Nephron progenitor cell (in vitro differentiated cells): ENCODE measurements around the gene TMEM53.
A peak's percentile ranks its signal among the peaks of the same experiment; 100 is the strongest.

Experiments
- DNase-seq: peaks from one replicate; pipeline ENCODE4 v3.0.0; 2021
- H3K27ac Mint-ChIP-seq: 2 replicates; pipeline ENCODE4 v1.8.0; 2021; ENCODE audit warnings: mild to moderate bottlenecking, moderate library complexity, mixed read lengths
- H3K27me3 Mint-ChIP-seq: 2 replicates; pipeline ENCODE4 v1.8.0; 2021; ENCODE audit warnings: mild to moderate bottlenecking, low read depth, mixed read lengths; ENCODE audit not compliant: poor library complexity
- H3K36me3 Mint-ChIP-seq: 2 replicates; pipeline ENCODE4 v1.8.0; 2021; ENCODE audit warnings: low read depth, mixed read lengths
- H3K4me1 Mint-ChIP-seq: 2 replicates; pipeline ENCODE4 v1.8.0; 2021; ENCODE audit warnings: mixed read lengths
- H3K4me3 Mint-ChIP-seq: 2 replicates; pipeline ENCODE4 v1.8.0; 2021; ENCODE audit warnings: mild to moderate bottlenecking, moderate library complexity, mixed read lengths
- H3K9me3 Mint-ChIP-seq: 2 replicates; pipeline ENCODE4 v1.8.0; 2021; ENCODE audit warnings: mild to moderate bottlenecking, moderate library complexity, mixed read lengths
- TF ChIP-seq, protein P1 (sequence below): fragments of 200-600 bp; sonication (generic); IDR thresholded peaks from 2 replicates; pipeline ENCODE4 v1.5.0; 2021; ENCODE audit warnings: antibody characterized with exemption

The TMEM53 gene

DNA sequence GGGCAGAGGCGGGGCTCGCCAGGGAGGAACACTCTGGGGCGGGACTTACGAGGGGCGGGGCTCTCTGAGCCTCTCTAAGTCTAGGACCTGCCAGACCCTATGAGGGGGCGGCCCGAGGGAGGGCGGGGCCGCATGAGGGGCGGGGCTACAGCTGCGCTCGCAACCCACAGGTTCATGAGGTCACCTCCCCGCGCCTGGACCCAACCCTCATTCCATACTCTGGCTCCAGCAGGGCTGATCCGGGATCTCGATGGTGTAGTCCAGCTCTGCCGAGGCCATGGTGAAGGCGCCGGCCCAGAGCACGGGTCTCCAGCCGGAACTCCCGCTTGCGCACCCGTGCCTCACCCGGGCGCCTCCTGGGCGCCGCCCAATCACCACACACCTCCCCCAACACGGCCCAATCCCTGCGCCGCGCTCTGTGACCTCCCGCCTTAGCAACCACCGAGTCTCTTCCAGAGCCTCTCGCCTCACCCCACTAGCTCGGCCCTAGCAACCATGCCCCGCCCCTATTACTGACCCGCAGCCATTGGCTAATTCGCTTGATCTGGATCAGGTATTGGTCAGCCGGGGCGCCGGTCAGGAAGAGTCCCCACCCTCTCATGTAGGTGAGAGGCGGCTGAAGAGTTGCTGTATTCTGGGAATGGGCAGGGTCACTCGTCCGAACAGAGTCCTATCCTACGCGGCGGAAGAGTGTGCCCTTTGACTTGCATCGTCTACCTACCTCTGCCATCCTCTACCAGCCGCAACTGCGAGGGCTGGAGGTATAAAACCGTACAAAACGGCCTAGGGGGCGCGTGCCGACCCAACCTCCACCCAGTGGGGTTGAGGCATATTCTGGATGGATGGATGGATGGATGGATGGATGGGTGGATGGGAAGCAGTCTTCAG is at the start of gene TMEM53, which contains the start of gene ARMH1:
Gene TMEM53, minus strand, starts transcription at position 369 of the 888 bp plus-strand sequence. Its CDS starts 90 bp downstream, at position 279.
Gene ARMH1, plus strand, starts transcription at position 602 of the 888 bp plus-strand sequence. CDS start 14,984 bp downstream, outside the sequence.
- Mint-ChIP-seq H3K4me3 (peak within 1 kb of the TSS; percentile 90), H3K27me3 (peaks cover 14% of the 10 kb centered on the region), H3K27ac (peak within 1 kb of the TSS; percentile 87), H3K4me1 (peaks cover 41% of the 10 kb centered on the region), H3K36me3 (peaks cover 9% of the 10 kb centered on the region), H3K9me3 (no peaks in the 10 kb centered on the region)
- TF ChIP-seq, protein P1, sequence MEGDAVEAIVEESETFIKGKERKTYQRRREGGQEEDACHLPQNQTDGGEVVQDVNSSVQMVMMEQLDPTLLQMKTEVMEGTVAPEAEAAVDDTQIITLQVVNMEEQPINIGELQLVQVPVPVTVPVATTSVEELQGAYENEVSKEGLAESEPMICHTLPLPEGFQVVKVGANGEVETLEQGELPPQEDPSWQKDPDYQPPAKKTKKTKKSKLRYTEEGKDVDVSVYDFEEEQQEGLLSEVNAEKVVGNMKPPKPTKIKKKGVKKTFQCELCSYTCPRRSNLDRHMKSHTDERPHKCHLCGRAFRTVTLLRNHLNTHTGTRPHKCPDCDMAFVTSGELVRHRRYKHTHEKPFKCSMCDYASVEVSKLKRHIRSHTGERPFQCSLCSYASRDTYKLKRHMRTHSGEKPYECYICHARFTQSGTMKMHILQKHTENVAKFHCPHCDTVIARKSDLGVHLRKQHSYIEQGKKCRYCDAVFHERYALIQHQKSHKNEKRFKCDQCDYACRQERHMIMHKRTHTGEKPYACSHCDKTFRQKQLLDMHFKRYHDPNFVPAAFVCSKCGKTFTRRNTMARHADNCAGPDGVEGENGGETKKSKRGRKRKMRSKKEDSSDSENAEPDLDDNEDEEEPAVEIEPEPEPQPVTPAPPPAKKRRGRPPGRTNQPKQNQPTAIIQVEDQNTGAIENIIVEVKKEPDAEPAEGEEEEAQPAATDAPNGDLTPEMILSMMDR, result no peak
- DNase-seq, result peak; percentile 97

DNA sequence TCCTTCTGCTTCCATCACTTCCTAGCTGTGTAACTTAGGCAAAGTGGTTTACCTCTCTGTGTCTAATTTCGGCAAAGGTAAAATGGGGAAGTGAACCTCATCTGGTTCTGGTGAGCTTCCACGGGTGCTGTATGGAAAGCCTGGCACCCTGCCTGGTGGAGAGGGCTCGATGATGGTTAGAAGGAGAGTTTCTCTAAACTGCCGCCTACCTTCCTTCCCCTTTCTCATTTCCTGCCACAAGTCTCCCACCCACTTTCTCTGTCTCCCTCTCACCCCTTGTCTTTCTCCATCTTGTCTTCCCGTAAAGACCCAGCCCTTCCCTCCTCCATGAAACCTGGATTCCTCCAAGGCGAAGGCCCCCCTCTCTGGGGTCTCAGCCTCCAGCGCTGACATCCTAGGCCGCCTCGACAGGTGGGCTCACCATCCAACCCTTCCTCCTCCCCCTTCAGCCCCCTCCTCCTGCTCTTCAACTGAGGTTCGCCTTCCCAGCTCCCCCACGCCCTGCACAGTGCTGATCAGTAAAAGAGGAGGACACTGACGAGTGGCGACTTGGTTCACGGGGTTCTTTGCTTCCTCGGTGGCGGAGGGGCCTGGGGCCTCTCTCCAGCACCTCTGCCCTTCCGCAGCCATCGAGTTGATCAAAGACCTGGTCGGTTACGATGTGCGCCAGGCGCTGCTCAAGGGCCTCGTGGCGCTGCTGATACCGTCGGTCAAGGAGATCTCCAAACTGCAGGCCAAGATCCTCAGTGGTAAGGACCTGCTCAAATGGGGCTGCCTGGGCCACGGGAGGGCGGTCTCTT is 49.4 kb upstream of the TMEM53 start:
- peaks cover 7% of the 10 kb centered on the region for H3K27me3 Mint-ChIP-seq
- H3K27ac Mint-ChIP-seq, result no peak overlapping the region
- H3K36me3 Mint-ChIP-seq, result no peaks in the 10 kb centered on the region

DNA sequence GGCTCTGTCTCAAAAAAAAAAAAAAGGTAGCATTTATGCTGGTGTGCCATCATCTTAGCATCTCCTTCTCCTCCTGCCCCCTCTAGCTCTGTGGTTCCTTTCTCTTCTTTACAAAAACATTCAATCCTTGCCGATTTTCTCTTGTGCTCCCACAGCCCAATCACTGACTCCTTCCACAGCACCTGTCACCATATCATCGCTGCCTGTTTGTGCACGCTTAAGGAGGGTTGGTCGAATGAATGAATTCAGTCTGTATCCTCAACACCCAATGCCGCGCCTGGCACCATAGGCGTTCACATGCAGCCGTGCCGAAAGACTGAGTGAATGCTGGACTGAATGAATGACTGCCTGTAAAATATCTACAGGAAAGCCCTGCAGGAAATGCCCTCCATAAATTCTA is 48.8 kb upstream of the TMEM53 start:
- Mint-ChIP-seq H3K27ac (no peak overlapping the region), H3K4me3 (no peak overlapping the region), H3K4me1 (peaks cover 32% of the 10 kb centered on the region), H3K27me3 (peaks cover 7% of the 10 kb centered on the region), H3K9me3 (no peaks in the 10 kb centered on the region), H3K36me3 (no peaks in the 10 kb centered on the region)
- TF ChIP-seq, protein P1, result no peak
- no peak for DNase-seq

More for the DNA sequence above, 49.4 kb upstream of the TMEM53 start:
- Mint-ChIP-seq H3K4me1 (peaks cover 32% of the 10 kb centered on the region), H3K9me3 (no peaks in the 10 kb centered on the region), H3K4me3 (no peak overlapping the region)
- DNase-seq, result no peak
- TF ChIP-seq, protein P1, result no peak

DNA sequence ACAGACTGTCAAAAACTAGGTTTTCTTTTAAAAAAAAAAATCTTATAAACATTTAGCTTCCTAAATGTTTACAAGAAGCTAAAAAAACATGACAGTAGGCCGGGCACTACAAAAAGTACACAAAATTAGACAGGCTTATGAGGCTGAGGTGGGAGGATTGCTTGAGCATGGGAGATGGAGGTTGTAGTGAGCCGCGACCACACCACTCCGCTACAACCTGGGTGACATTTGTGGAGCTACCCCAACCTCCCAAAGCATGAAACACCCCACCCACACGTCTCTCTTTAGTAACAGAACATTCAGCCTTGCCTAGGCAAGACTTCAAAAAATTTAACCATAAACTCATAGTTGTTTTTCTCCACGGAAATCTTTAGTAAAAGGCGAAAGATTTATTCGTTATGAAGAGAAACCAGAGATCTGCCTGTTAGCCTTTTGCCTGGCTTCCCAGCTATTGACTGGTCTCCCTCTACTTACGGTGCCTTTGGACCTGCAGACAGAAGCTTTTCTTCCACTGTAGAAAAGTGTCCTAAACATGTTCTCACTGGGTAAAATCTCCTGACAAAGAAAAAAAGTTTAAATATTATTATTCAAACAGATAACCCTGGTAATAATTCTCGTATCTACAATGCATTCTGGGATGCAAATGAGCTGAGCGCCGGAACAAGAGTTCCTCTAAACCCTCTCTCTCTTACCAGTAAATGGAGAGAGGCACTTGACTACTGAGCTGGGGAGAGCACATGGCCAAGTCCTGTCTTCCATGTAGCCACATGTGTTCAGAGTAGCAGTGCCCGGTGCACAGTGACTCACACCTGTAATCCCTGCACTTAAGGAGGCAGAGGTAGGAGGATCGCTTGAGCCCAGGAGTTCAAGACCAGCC is 47.4 kb upstream of the TMEM53 start:
- Mint-ChIP-seq H3K4me1 (peaks cover 37% of the 10 kb centered on the region), H3K4me3 (no peak overlapping the region), H3K9me3 (no peaks in the 10 kb centered on the region), H3K27ac (peak overlapping the region; percentile 99), H3K36me3 (no peaks in the 10 kb centered on the region), H3K27me3 (peaks cover 7% of the 10 kb centered on the region)
- DNase-seq, result no peak
- TF ChIP-seq, protein P1, result no peak

DNA sequence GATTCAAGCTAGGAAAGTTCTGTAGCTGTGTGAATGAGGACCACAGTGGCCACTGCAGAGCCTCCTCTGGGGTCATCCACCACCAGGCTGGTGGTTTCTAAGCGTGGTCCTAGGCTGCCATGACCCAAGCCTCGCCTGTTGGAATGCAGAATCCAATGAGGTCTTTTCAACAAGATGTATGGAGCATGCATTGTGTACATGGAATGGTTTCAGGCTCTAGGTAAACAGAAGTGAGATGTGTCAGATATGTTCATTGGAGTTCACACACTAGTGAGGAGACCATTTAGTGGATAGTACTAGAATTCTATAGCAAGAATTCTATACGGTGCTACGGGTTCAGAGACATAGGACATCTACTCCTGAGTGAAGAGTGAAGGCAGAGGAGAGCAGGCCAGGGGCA is 46.0 kb upstream of the TMEM53 start:
- Mint-ChIP-seq H3K4me1 (peaks cover 45% of the 10 kb centered on the region), H3K9me3 (no peaks in the 10 kb centered on the region), H3K36me3 (no peaks in the 10 kb centered on the region), H3K4me3 (no peak overlapping the region), H3K27ac (no peak overlapping the region), H3K27me3 (peaks cover 7% of the 10 kb centered on the region)
- no peak for DNase-seq
- TF ChIP-seq, protein P1, result no peak
